Measurements from ENCODE around the gene UCN. TPM values are rescaled to one million over a fixed set of nuclear protein-coding genes. Genes with fewer than 3 reads are reported as not detected.
"Not testable (repeated sequence)": the region's sequence is repeated elsewhere in the genome, so short reads cannot be mapped to it uniquely, and the experiment has no call there.

Gene UCN
- total RNA-seq, 1 donor from 2014 or later, result 1.8 TPM

- TF ChIP-seq CTCF (IDR thresholded peaks at IDR 0.05; ENCODE audit: insufficient read depth, low read length, severe bottlenecking), result no peak
- DNase-seq (ENCODE audit: low read depth), result no peak
- no peaks in the 10 kb centered on the region for H3K27me3 ChIP-seq (ENCODE audit: control insufficient read depth, insufficient read depth, low read length)
- H3K36me3 ChIP-seq (ENCODE audit: control insufficient read depth, insufficient read depth, low read length), result peaks cover 18% of the 10 kb centered on the region
- no peak for FAIRE-seq
- no peak overlapping the region for H3K4me3 ChIP-seq (ENCODE audit: low read depth, low read length)
Measured at GRCh38 chr2:27324720-27325119, 16.5 kb upstream of the UCN start.

- TF ChIP-seq CTCF (IDR thresholded peaks at IDR 0.05; ENCODE audit: insufficient read depth, low read length, severe bottlenecking), result no peak
- DNase-seq (ENCODE audit: low read depth), result peak; percentile 53
- H3K27me3 ChIP-seq (ENCODE audit: control insufficient read depth, insufficient read depth, low read length), result no peaks in the 10 kb centered on the region
- H3K36me3 ChIP-seq (ENCODE audit: control insufficient read depth, insufficient read depth, low read length), result peaks cover 13% of the 10 kb centered on the region
- H3K4me3 ChIP-seq (ENCODE audit: low read depth, low read length), result peak overlapping the region; percentile 90
- no peak for FAIRE-seq
Measured at GRCh38 chr2:27323596-27324285, 15.5 kb upstream of the UCN start.

- FAIRE-seq, result no peak
- Histone ChIP-seq H3K4me3 (ENCODE audit: low read depth, low read length) (peak within 1 kb of the TSS; percentile 90), H3K36me3 (ENCODE audit: control insufficient read depth, insufficient read depth, low read length) (peaks cover 11% of the 10 kb centered on the region), H3K27me3 (ENCODE audit: control insufficient read depth, insufficient read depth, low read length) (no peaks in the 10 kb centered on the region)
- DNase-seq (ENCODE audit: low read depth), result peak; percentile 87
- TF ChIP-seq CTCF (IDR thresholded peaks at IDR 0.05; ENCODE audit: insufficient read depth, low read length, severe bottlenecking), result no peak
Measured at GRCh38 chr2:27322766-27323595, 14.7 kb upstream of the UCN start, which contains the start of gene MPV17. TSS of gene MPV17 (minus strand) at chr2:27323097. CDS start at chr2:27322517, 580 bp downstream.

DNA sequence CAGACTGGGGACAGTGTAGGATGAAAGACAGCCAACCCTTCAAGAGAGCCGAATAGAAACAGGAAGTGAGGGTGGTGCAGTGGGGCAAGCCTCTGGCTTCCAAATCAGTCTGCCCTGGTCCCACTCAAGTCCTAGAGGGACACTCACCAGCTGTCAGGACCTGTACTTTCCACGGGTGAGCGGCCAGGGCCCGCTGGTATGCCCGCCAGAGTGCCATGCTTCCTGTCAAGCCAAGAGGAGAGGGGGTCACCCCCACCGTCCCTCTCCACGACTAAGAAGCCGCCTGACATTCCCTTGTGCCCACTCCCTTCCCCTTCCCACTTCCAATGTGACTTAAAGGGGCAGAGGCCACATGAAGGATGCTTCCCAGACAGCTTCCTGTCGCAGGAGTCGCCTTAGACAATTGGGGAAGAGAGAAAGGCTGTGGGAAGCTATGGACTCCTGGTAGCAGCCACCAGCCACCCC lies 14.1 kb upstream of the UCN start:
- Histone ChIP-seq H3K4me3 (ENCODE audit: low read depth, low read length) (peak overlapping the region; percentile 90), H3K36me3 (ENCODE audit: control insufficient read depth, insufficient read depth, low read length) (peaks cover 10% of the 10 kb centered on the region), H3K27me3 (ENCODE audit: control insufficient read depth, insufficient read depth, low read length) (no peaks in the 10 kb centered on the region)
- DNase-seq (ENCODE audit: low read depth), result peak; percentile 15
- TF ChIP-seq CTCF (IDR thresholded peaks at IDR 0.05; ENCODE audit: insufficient read depth, low read length, severe bottlenecking), result no peak
- no peak for FAIRE-seq

DNA sequence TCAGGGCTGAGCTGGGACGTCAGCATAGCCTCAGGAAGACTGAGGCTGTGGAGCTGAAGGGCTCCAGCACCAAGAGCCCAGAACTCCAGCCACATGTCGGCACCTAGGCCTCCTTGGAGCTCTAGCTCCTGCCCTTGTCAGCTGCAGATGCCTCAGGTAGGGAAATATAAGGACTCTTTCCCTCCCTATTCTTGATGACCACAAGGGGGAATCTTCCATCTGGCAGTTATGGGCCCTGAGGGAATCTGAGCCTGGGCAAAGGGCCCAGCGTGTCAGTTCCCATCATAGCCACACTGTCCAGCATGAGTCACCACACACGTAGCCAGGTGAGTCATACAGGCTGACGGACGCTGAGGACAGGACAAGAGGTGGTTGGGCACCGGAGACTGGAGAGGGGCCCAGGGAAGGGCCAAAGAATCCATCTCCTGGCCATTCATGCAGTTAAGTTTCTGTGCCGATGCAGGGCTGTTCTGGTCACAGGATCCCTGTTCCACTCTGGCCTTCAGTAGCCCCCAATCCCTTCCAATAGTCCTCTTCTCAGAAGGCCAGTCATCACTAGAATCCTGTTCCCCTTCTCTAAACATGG lies 12.8 kb upstream of the UCN start:
- Histone ChIP-seq H3K4me3 (ENCODE audit: low read depth, low read length) (no peak overlapping the region), H3K27me3 (ENCODE audit: control insufficient read depth, insufficient read depth, low read length) (no peaks in the 10 kb centered on the region), H3K36me3 (ENCODE audit: control insufficient read depth, insufficient read depth, low read length) (no peaks in the 10 kb centered on the region)
- peak; percentile 98 for DNase-seq (ENCODE audit: low read depth)
- FAIRE-seq, result no peak
- TF ChIP-seq CTCF (IDR thresholded peaks at IDR 0.05; ENCODE audit: insufficient read depth, low read length, severe bottlenecking), result peak; percentile 66

- not testable (repeated sequence) for FAIRE-seq; H3K36me3 ChIP-seq (ENCODE audit: control insufficient read depth, insufficient read depth, low read length); H3K4me3 ChIP-seq (ENCODE audit: low read depth, low read length); H3K27me3 ChIP-seq (ENCODE audit: control insufficient read depth, insufficient read depth, low read length); DNase-seq (ENCODE audit: low read depth)
Measured at GRCh38 chr2:27319839-27320238, 11.6 kb upstream of the UCN start.

Measured in bronchial epithelial cell (primary cell).